NCI-H1417 (cell line): ENCODE results near the gene TTPAL.
A peak's percentile ranks its signal among the peaks of the same experiment; 100 is the strongest.

Experiments
- DNase-seq, 3 experiments: peaks; one replicate each; lab custom pipeline; 2025; lab: John Stamatoyannopoulos, UW

The TTPAL gene, protein sequence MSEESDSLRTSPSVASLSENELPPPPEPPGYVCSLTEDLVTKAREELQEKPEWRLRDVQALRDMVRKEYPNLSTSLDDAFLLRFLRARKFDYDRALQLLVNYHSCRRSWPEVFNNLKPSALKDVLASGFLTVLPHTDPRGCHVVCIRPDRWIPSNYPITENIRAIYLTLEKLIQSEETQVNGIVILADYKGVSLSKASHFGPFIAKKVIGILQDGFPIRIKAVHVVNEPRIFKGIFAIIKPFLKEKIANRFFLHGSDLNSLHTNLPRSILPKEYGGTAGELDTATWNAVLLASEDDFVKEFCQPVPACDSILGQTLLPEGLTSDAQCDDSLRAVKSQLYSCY

GRCh38 chr20:44475694-44476560 lies at the start of gene TTPAL:
TSS of gene TTPAL (plus strand) at chr20:44475874. CDS start at chr20:44480000, 4,126 bp downstream.
- DNase-seq, result peak; percentile 91 to 95 (median 94)

DNA sequence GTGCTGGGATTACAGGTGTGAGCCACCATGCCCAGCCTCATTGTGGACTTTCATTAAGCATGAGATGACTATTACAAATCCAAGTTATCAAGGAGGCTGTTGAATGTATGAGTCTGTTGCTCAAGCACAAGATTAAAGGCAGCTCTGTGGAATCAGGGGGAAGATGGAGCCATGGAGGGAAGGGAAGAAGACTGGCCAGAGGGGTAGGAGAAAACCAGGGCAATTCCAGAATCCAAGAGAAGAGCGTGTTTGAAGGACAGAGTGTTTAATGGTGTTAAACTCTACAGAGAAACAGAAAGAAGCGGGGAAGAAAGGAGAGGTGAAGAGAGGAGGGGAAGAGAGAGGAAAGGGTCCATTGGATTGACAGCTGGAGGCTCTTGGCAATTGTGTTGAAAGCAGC lies 49.8 kb upstream of the TTPAL start:
- no peak for DNase-seq

DNA sequence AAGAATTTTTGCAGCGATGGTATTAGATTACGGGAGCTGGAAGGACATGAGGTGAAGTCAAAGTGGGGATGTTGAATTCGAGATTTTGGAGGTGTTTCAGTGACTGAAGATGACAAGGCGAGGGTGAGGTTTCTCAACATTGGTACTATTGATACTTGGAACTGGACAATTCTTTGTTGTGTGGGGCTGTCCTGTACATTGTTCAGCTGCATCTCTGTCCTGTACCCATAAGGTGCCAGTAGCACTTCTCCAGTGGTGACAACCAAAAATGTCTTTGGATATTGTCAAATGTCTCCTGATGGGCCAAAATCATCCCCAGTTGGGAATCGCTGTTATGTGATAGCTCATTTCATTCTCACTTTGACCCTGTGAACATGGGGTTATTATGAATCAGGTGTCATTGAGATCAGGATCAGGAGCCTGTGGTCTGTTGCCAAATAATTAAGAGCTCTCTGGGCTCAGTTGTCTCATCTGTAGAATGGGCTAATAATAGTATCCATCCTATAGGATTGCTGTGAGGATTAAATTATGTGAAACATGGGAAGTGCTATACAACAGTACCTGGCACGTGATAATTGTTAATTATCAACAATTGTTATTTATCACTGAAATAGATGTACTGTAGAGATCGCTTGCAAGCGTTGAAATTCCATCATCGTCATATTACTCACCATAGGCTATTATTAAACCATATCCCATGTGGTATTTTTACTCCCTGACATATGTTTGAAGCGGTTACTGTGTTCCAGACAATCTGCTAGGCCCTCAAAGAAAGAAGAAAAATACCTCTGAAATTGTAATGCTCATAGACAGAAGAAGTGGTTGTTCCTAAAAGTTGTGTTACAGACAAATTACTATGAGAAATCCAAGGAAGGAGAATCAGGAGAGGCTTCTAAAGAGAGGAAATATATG lies 48.5 kb upstream of the TTPAL start:
- no peak for DNase-seq

DNA sequence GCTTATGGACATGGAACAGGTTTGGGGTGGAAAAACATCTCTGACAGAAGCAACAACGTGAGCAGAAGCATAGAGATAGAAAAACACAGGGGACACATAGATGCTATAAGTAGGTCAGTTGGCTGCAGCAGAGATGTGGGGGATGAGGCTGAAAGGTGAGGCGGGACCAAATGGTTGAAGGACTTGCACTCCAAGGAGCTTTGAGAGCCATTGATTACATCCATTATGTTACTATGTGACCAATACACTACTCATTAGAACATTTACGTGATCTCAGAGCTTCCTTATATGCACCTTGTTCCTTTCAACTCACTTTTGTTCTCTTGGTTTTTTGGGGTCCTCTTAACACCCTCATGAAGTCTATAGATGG lies 47.9 kb upstream of the TTPAL start:
- DNase-seq, result no peak

DNA sequence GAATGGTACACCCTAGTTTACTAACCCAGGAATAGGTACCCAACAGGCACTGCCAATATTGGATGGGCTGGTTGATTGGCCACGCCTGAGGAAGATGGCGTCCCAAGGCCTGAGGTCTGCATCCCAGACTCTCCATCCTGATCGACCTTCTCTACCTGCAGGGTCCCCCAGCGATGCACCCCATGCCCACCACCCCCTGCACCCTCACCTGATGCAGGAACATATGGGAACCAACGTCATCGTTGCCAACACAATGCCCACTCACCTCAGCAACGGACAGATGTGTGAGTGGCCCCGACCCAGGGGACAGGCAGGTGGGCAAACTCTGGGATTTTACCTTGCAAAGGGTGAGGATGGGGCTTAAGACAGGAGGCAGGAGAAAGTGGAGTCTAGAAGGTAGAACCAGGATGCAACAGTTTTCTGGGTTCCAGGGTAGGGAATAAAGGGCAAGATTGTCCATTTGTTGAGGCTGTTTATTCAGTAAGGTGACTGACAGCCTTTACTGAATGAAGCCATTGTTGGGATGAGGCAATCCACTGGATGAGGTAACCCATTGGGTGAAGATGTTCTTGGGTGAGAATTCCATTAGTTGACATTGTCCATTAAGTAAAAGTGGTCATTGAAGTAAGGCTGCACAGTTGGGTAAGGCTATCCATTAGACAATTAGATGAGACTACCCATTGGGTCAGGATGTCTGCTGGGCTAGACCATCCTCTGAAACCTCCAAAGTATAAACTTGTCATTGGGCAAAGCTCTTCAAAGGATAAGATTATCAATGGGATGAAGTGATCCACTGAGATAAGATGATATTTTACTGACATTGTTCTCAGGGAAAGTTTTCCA lies 47.3 kb upstream of the TTPAL start:
- DNase-seq, result no peak

DNA sequence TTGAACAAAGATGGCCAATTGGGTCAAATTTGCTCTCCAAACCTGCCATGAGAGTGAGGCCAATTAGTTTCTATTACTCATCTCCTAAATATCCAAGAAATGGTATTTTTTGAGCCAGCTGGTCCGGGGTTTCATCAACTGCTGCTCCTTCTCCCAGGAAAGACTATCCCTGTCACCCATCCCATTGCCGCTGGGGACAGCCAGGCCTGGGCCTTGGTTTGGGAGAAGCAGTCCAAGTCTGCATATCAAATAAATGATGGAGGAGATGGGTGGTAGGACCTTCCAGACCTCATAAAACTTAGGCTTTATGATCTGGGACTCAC lies 46.7 kb upstream of the TTPAL start:
- no peak for DNase-seq

- DNase-seq, result no peak
Measured at GRCh38 chr20:44429419-44430269, 46.0 kb upstream of the TTPAL start.

GRCh38 chr20:44430270-44431065 lies 45.2 kb upstream of the TTPAL start:
- no peak for DNase-seq

DNA sequence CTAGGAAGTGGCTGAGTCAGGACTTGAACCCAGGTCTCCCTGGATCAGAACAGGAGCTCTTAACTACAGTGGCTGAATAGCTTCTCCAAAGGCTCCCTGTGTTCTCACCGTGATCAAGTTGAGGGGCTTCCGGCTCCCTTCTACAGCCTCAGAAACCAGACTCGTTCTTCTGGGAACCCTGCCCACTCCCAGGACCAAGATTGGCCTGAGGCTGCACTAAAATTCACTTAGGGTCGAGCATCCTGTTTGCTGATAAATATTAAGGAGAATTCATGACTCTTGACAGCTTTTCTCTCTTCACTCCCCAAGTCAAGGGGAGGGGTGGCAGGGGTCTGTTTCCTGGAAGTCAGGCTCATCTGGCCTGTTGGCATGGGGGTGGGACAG lies 44.6 kb upstream of the TTPAL start:
- no peak for DNase-seq

DNA sequence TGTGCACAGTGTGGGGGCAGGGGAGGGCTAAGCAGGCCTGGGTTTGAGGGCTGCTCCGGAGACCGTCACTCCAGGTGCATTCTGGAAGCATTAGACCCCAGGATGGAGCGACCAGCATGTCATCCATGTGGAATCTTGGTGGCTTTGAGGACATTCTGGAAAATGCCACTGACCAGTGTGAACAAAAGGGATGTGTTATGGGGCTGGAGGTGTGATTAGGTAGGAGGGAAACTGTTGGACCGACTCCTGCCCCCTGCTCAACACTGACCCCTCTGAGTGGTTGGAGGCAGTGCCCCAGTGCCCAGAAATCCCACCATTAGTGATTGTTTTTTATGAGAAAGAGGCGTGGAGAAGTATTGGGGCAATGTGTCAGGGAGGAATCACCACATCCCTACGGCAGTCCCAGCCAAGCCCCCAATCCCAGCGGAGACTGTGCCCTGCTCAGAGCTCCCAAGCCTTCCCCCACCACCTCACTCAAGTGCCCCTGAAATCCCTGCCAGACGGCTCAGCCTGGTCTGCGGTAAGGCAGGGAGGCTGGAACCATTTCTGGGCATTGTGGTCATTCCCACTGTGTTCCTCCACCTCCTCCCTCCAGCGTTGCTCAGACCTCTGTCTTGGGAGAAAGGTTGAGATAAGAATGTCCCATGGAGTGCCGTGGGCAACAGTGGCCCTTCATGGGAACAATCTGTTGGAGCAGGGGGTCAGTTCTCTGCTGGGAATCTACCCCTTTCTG lies 44.0 kb upstream of the TTPAL start:
- DNase-seq, result no peak

DNA sequence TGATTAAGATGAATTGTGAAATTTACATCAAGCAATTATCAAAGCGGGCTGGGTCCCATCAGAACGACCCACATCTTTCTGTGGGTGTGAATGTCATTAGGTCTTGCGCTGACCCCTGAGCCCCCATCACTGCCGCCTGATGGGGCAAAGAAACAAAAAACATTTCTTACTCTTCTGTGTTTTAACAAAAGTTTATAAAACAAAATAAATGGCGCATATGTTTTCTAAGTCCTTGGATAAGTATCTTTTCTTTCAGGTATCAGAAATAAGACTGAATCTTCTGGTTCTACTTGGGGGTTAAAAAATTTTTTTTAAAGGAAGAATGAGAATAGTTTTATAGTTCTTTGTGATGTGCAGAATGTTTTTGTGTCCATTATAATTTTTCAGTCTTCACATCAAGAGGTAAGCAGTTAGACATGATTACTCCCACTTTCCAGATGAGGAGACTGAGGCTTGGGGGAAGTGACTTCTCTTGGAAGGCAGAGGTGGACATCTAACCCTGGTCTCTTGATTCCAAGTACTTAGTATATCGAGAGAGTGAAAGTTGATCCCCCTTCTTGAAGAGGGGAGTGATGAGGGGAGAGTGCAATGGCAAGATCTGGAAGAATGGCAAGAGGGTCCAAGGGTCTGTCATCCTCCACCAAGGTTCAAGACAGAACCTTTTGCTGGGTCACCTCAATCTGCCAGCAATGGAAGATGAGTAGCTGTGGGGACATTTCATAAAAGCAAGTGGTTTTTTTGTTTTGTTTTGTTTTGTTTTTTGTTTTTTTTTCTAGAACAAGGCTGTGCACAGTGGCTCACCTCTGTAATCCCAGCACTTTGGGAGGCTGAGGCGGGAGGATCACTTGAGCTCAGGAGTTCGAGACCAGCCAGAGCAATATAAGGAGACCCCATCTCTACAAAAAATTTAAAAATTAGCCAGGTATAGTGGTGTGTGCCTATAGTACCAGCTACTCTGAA lies 42.8 kb upstream of the TTPAL start:
- DNase-seq, result no peak

DNA sequence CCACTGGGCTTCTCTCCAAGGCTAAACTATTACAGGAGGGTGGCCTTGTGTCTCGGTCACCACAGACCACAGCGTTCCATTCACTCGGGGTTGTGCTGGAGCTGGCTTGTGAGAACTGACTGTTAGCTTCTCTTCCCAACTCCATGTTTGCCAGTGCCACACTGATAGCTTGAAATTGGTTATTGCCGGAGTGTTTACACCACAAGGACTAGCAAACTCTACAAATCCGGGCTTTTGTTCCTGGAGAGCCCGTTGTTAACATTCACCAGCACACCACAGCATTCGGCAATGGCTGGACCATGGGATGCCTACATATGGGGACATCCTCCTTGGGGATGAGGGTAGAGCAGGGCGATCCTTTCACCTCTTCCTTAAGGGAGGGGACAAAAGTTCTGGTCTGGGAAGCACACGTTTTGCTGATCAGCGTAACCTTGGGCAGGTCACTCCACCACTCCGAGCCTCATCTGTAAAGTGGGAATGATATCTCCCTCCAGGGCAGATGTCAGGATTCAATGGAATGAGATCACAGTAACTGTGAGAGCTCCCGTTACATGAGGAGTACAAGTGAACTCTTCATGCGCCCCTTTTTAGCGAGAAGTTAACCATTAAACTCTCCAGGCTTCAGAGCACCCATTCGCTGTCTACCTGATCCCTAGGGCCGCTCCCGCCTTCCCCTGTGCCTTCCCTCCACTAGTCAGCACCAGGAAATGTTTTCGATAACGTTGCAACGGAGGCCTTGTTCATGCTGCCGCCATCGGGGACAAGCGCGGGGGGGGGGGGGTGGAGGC lies 41.7 kb upstream of the TTPAL start:
- no peak for DNase-seq

DNA sequence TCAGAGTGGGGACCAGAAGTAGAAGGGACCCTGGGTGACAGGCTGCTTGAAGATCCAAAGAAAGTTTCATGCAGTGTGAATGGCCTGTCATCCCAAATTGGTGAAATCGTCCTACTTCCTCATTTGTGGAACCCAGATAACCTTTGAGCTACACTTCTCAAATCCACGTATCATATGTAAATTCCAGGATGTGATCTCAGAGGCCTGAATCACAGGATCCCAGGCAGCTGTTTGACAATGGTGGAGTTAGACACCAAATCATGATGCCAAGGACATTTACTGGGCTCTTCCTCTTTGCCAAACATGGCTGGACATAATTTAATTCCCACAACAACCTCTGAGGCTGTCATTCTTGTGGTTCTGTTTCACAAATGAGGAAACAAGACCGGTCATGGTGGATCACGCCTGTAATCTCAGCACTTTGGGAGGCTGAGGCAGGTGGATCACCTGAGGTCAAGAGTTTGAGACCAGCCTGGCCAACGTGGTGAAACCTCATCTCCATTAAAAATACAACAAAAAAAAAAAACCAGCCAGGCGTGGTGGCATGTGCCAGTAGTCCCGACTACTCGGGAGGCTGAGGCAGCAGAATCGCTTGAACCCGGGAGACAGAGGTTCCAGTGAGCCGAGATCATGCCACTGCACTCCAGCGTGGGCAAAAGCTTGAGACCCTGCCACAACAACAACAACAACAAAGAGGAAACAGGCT lies 39.9 kb upstream of the TTPAL start:
- DNase-seq, result no peak

DNA sequence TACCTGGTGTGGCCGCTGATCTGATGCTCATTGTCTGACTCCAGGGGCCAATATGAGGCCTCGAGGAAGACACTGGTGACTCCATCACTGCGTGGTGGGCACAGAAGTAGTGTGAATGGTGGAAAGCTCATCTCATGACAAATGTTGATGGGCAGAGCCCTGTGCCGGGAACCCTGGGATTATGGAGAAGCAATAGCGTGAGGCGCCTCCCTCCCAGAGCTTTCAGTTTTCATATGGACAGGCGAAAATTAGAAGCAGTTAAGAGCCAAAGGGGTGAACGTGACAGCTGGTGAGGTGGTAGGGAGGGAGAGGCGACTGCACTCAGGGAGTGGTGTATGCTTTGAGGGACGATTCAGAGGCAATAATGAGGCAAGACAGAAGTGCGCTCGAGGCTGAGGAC lies 39.3 kb upstream of the TTPAL start:
- DNase-seq, result no peak

- no peak for DNase-seq
Measured at GRCh38 chr20:44437497-44437896, 38.2 kb upstream of the TTPAL start.

GRCh38 chr20:44438782-44439181 lies 36.9 kb upstream of the TTPAL start:
- DNase-seq, result no peak
